Measurements from ENCODE around the gene KRTAP5-7. TPM values are rescaled to one million over a fixed set of nuclear protein-coding genes. Genes with fewer than 3 reads are reported as not detected.
"Not testable (repeated sequence)": the region's sequence is repeated elsewhere in the genome, so short reads cannot be mapped to it uniquely, and the experiment has no call there.

The KRTAP5-7 gene
- total RNA-seq, 2 donors from 2014 or later = 0.17 to 0.24 TPM

- no peak overlapping the region for H3K27ac ChIP-seq
- no peaks in the 10 kb centered on the region for H3K27me3 ChIP-seq
- intact Hi-C loops (cut with DNase I) = no loop called here
- no peaks in the 10 kb centered on the region for H3K9me3 ChIP-seq
- H3K4me3 ChIP-seq = no peak overlapping the region
- no peak for TF ChIP-seq CTCF (IDR thresholded peaks at IDR 0.05)
- no peaks in the 10 kb centered on the region for H3K4me1 ChIP-seq
- no peak overlapping the region for H3K9ac ChIP-seq (ENCODE audit: low read depth in 2 of 2, low read length in 2 of 2)
- no peak for DNase-seq
- no peaks in the 10 kb centered on the region for H3K36me3 ChIP-seq
These were observed 41.8 kb downstream of the KRTAP5-7 start for GRCh38 chr11:71568704-71569349.

DNA sequence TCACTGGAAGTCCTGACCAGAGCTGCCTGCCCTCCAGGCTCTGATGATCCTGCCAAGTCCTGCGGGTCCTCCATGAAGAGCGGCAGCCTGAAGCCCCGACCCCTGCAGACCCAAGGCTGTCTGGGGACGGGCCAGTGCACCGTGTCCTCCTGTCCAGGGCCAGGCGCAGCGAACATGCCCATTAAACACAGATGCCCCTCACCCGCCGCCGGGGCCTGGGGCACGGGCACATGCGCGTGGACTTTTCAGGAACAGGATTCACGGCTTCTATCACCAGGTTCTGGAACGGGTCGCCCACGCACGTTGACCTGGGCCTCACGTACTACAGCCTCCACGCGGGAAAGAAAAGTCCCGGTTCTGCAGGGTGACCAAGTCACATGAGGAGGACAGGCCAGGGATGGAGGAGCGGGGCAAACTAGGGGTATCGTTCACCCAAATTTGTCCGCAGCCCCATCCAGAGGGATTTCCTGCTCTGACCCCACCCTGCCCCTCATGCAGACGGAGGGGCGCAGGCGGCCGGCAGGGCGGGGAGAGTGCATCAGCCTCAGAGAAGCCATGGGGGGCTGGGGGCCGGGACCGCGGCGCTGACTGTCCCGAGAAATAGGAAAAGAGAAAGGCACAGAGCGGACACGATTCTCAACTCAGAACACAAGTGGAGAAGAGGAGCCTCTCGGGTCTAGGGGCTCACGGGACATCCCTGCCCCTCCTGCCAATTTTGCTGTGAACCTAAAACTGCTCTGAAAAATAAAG lies 44.2 kb downstream of the KRTAP5-7 start:
- H3K27ac ChIP-seq; H3K4me3 ChIP-seq; H3K4me1 ChIP-seq; DNase-seq; H3K36me3 ChIP-seq; intact Hi-C loops (cut with DNase I); H3K27me3 ChIP-seq; H3K9ac ChIP-seq (ENCODE audit: low read depth in 2 of 2, low read length in 2 of 2); H3K9me3 ChIP-seq: not testable (repeated sequence)

DNA sequence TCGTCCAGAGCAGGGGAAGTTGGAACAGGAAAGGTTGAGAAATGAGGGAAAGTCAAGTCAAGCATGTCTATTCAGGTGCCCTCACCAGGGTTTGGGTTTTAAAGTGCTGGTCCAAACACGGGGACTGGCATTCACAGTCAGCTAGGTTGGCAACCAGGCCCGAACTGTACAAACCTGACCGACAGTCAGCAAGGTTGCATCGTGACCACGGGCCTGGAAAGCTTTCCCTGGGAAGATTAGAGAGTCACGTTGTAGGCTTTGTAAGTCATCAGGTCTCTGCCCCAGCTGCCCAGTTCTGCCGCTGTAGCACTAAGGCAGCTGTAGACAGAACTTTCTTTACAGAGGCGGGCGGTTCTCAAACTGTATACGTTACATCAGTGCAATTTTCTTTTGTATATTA lies 45.7 kb downstream of the KRTAP5-7 start:
- intact Hi-C loops (cut with DNase I) = no loop called here
- no peak overlapping the region for H3K4me3 ChIP-seq

GRCh38 chr11:71574418-71574817 lies 47.4 kb downstream of the KRTAP5-7 start:
- no peaks in the 10 kb centered on the region for H3K36me3 ChIP-seq
- no peaks in the 10 kb centered on the region for H3K9me3 ChIP-seq
- H3K27me3 ChIP-seq = no peaks in the 10 kb centered on the region
- no peak overlapping the region for H3K9ac ChIP-seq (ENCODE audit: low read depth in 2 of 2, low read length in 2 of 2)
- no peak for DNase-seq
- no peak overlapping the region for H3K27ac ChIP-seq
- TF ChIP-seq CTCF (IDR thresholded peaks at IDR 0.05) = no peak
- intact Hi-C loops (cut with DNase I) = no loop called here
- no peaks in the 10 kb centered on the region for H3K4me1 ChIP-seq
- no peak overlapping the region for H3K4me3 ChIP-seq

More for the DNA sequence above, 45.7 kb downstream of the KRTAP5-7 start:
- Histone ChIP-seq H3K4me1 (no peaks in the 10 kb centered on the region), H3K27me3 (no peaks in the 10 kb centered on the region), H3K9ac (ENCODE audit: low read depth in 2 of 2, low read length in 2 of 2) (no peak overlapping the region), H3K27ac (no peak overlapping the region), H3K9me3 (no peaks in the 10 kb centered on the region), H3K36me3 (no peaks in the 10 kb centered on the region)
- no peak for TF ChIP-seq CTCF (IDR thresholded peaks at IDR 0.05)
- DNase-seq = no peak

DNA sequence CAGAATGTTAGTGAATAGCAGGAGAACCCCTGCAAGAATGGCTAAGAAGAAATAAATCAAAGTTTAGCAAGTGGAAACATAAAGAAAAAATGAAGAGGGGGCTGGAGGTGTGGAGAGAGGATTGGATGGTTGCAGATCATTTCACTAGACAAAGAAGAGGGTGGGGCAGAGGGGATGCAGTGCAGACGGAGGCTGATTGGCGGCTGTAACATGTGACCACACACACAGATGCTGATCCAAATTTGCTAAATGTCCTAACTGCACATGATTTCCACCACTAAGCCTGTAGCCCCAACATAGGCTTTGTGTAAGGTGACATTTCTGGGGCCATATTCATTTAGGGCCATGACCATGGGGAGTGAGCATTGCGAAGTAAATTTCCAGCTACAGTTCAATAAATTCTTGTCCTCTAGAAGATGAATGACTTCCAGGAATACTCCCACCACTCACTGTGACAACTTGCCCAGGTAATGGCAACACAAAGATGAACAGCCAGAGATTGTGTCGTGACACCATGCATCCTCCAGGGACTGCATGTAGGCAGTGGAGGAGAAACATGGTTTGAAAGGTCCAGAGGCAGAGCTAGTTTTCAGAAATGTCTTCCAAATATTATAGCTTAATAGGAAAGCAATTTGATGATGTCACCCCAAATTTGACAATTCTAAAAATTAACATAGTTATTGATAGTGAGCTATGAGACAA lies 48.8 kb downstream of the KRTAP5-7 start:
- Histone ChIP-seq H3K4me1 (no peaks in the 10 kb centered on the region), H3K9me3 (no peaks in the 10 kb centered on the region), H3K9ac (ENCODE audit: low read depth in 2 of 2, low read length in 2 of 2) (no peak overlapping the region), H3K4me3 (no peak overlapping the region), H3K27me3 (no peaks in the 10 kb centered on the region), H3K27ac (no peak overlapping the region), H3K36me3 (no peaks in the 10 kb centered on the region)
- no peak for DNase-seq
- no peak for TF ChIP-seq CTCF (IDR thresholded peaks at IDR 0.05)
- intact Hi-C loops (cut with DNase I) = no loop called here

DNA sequence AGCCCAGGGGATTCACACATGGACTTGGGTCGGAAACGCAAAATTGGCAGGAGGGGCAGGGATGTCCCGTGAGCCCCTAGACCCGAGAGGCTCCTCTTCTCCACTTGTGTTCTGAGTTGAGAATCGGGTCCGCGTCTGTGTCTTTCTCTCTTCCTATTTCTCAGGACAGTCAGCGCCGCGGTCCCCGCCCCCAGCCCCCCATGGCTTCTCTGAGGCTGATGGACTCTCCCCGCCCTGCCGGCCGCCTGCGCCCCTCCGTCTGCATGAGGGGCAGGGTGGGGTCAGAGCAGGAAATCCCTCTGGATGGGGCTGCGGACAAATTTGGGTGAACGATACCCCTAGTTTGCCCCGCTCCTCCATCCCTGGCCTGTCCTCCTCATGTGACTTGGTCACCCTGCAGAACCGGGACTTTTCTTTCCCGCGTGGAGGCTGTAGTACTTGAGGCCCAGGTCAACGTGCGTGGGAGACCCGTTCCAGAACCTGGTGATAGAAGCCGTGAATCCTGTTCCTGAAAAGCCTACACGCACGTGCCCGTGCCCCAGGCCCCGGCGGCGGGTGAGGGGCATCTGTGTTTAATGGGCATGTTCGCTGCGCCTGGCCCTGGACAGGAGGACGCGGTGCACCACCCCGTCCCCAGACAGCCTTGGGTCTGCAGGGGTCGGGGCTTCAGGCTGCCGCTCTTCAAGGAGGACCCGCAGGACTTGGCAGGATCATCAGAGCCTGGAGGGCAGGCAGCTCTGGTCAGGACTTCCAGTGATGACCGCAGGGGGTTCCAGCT lies 49.8 kb downstream of the KRTAP5-7 start:
- H3K27me3 ChIP-seq; H3K9me3 ChIP-seq; H3K9ac ChIP-seq (ENCODE audit: low read depth in 2 of 2, low read length in 2 of 2); DNase-seq; H3K27ac ChIP-seq; H3K4me1 ChIP-seq; H3K4me3 ChIP-seq; H3K36me3 ChIP-seq; intact Hi-C loops (cut with DNase I): not testable (repeated sequence)

Data from colonic mucosa (tissue), 4 donors.